Colonic mucosa (tissue), 4 donors: ENCODE measurements around the gene EEFSEC. TPM values are rescaled to one million over a fixed set of nuclear protein-coding genes. Genes with fewer than 3 reads are reported as not detected.

Experiments
- DNase-seq: peaks from one replicate; pipeline ENCODE4 v3.0.0-alpha.2; 2020
- H3K27ac ChIP-seq: fragments of 200-600 bp; one replicate; pipeline ENCODE4 v1.8.0; 2021
- H3K27me3 ChIP-seq: fragments of 200-600 bp; one replicate; pipeline ENCODE4 v1.8.0; 2021
- H3K36me3 ChIP-seq: fragments of 200-600 bp; one replicate; pipeline ENCODE4 v1.8.0; 2021
- H3K4me1 ChIP-seq: fragments of 200-600 bp; one replicate; pipeline ENCODE4 v1.8.0; 2021; ENCODE audit warnings: mild to moderate bottlenecking
- H3K4me3 ChIP-seq: fragments of 200-600 bp; one replicate; pipeline ENCODE4 v1.8.0; 2021
- H3K9ac ChIP-seq, 2 donors: one replicate each; pipeline ENCODE4 v1.7.0; 2013; ENCODE audit warnings: control low read depth in 2 of 2, low read depth in 2 of 2, low read length in 2 of 2
- H3K9me3 ChIP-seq: fragments of 200-600 bp; one replicate; pipeline ENCODE4 v1.8.0; 2021
- intact Hi-C: fragments of 100-400 bp; cut with DNase I; formaldehyde crosslinking; loops from one replicate; pipeline ENCODE4 v1.14.1; 2022
- total RNA-seq, 2 donors: library from RNA; stranded (reverse); fragmentation: NEBNext Ultra II Directional in 1 of 2; extraction: Animal tissue kit (Norgen Biotek cat#: 25700) in 1 of 2; gene quantifications; one replicate each; pipeline ENCODE4 v1.2.1, GENCODE V29; 2021
- TF ChIP-seq, protein P1 (sequence below): fragments of 200-600 bp; IDR thresholded peaks from one replicate; pipeline ENCODE4 v1.8.0; 2022; ENCODE audit warnings: antibody characterized with exemption, mild to moderate bottlenecking
- donor health status: healthy.
- donor health status: DM: no; HTN: no; CAD: no.
- donor health status: DM: no; HTN: no; CAD: no.

Gene EEFSEC
- total RNA-seq, 2 donors from 2014 or later, result 8.6 to 16.6 TPM

DNA sequence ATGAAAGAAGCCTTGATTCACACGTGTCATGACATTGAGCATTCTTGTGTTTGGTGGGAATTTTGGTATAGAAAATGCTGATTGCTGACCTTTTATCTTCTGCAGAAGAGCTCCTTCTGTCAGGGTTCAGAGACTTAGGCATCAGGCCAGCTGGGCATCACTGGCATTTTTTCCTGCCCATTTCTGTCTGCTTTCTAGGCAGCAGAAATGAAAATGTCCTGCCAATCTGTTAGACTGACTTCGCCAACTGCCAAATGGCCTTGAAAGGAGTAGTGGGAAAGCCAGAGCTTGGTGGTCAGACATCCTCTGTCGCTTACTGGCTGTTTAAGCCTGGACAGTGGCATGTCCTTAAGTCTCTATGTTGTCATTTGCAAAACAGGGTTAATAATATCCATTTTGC lies 57.4 kb downstream of the EEFSEC start:
- Histone ChIP-seq H3K27ac (no peak overlapping the region), H3K9ac (no peak overlapping the region), H3K9me3 (no peaks in the 10 kb centered on the region), H3K4me1 (no peaks in the 10 kb centered on the region), H3K4me3 (no peak overlapping the region), H3K27me3 (no peaks in the 10 kb centered on the region), H3K36me3 (no peaks in the 10 kb centered on the region)
- intact Hi-C loops, result no loop called here
- DNase-seq, result no peak
- TF ChIP-seq, protein P1, sequence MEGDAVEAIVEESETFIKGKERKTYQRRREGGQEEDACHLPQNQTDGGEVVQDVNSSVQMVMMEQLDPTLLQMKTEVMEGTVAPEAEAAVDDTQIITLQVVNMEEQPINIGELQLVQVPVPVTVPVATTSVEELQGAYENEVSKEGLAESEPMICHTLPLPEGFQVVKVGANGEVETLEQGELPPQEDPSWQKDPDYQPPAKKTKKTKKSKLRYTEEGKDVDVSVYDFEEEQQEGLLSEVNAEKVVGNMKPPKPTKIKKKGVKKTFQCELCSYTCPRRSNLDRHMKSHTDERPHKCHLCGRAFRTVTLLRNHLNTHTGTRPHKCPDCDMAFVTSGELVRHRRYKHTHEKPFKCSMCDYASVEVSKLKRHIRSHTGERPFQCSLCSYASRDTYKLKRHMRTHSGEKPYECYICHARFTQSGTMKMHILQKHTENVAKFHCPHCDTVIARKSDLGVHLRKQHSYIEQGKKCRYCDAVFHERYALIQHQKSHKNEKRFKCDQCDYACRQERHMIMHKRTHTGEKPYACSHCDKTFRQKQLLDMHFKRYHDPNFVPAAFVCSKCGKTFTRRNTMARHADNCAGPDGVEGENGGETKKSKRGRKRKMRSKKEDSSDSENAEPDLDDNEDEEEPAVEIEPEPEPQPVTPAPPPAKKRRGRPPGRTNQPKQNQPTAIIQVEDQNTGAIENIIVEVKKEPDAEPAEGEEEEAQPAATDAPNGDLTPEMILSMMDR, result no peak

- no peak overlapping the region for H3K27ac ChIP-seq
- H3K36me3 ChIP-seq, result no peaks in the 10 kb centered on the region
- no peaks in the 10 kb centered on the region for H3K4me1 ChIP-seq
- H3K9ac ChIP-seq, result no peak overlapping the region
- DNase-seq, result no peak
- TF ChIP-seq, protein P1, result no peak
- intact Hi-C loops, result no loop called here
- no peaks in the 10 kb centered on the region for H3K27me3 ChIP-seq
- H3K9me3 ChIP-seq, result no peaks in the 10 kb centered on the region
- H3K4me3 ChIP-seq, result no peak overlapping the region
Observed at GRCh38 chr3:128214056-128214455, 60.8 kb downstream of the EEFSEC start.

GRCh38 chr3:128215290-128215689 lies 62.0 kb downstream of the EEFSEC start:
- no peak for DNase-seq
- H3K9me3 ChIP-seq, result no peaks in the 10 kb centered on the region
- no peaks in the 10 kb centered on the region for H3K27me3 ChIP-seq
- intact Hi-C loops, result no loop called here
- no peak overlapping the region for H3K9ac ChIP-seq
- H3K27ac ChIP-seq, result no peak overlapping the region
- H3K36me3 ChIP-seq, result no peaks in the 10 kb centered on the region
- no peak overlapping the region for H3K4me3 ChIP-seq
- TF ChIP-seq, protein P1, result no peak
- no peaks in the 10 kb centered on the region for H3K4me1 ChIP-seq

DNA sequence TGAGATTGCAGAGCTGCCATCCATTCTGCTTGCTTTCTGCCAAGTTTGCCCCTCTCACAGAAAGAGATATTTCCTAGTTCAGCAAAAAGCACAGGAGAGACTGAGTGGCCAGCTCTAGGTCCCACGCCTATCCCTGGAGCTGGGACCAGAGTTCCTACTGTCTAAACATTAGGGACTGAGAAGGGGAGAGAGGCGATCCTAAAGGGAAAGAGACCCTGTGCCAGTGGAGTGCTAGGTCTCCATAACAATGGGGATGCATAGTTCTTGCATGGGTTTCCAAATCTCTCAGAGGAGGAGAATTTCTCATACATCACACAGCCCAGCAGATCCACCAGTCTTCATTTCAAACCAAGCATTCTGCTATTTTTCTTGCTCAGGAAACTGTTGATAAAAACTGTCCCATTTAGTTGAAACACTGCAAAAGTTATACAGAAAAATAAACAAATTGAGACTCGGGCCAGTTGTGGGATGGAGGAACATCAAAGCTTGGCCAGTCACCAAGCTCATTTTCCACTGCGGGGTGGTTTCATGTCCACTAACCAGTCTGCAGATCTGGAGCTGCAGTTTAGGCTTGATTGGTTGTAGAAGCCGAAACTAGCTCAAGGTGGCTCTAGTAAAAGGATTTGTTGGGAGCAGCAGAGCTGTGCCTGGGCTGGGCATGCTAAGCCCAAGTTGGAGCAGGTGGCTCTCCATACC lies 62.7 kb downstream of the EEFSEC start:
- intact Hi-C loops, result no loop called here
- Histone ChIP-seq H3K27me3 (no peaks in the 10 kb centered on the region), H3K9me3 (no peaks in the 10 kb centered on the region), H3K4me3 (no peak overlapping the region), H3K9ac (no peak overlapping the region), H3K4me1 (no peaks in the 10 kb centered on the region), H3K36me3 (no peaks in the 10 kb centered on the region), H3K27ac (no peak overlapping the region)
- no peak for DNase-seq
- TF ChIP-seq, protein P1, result no peak

GRCh38 chr3:128217702-128218547 lies 64.6 kb downstream of the EEFSEC start:
- intact Hi-C loops, result no loop called here
- Histone ChIP-seq H3K27ac (no peak overlapping the region), H3K4me3 (no peak overlapping the region), H3K9me3 (no peaks in the 10 kb centered on the region), H3K4me1 (no peaks in the 10 kb centered on the region), H3K27me3 (no peaks in the 10 kb centered on the region), H3K36me3 (no peaks in the 10 kb centered on the region), H3K9ac (no peak overlapping the region)
- no peak for DNase-seq
- TF ChIP-seq, protein P1, result no peak
